Posterior vena cava (tissue), 2 donors: ENCODE results near the gene GLYATL2. TPM values are rescaled to one million over a fixed set of nuclear protein-coding genes. Genes with fewer than 3 reads are reported as not detected.

Source experiments
- DNase-seq: peaks from one replicate; pipeline ENCODE4 v3.0.0-alpha.2; 2020; ENCODE audit warnings: low spot score
- intact Hi-C, 2 donors: fragments of 100-400 bp; cut with DNase I; formaldehyde crosslinking; loops; one replicate each; pipeline versions ENCODE4 v1.14.1 to v1.14.2; 2022 to 2023
- total RNA-seq, 2 donors: library from RNA; stranded (reverse); fragmentation: NEBNext Ultra II Directional; extraction: Animal tissue kit (Norgen Biotek cat#: 25700); gene quantifications; one replicate each; pipeline ENCODE4 v1.2.1, GENCODE V29; 2021
- donor health status: DM: yes; HTN: yes; CAD: no.
- donor health status: DM: yes; HTN: yes; CAD: no.

Gene GLYATL2
- total RNA-seq, 2 donors from 2014 or later: not detected

DNA sequence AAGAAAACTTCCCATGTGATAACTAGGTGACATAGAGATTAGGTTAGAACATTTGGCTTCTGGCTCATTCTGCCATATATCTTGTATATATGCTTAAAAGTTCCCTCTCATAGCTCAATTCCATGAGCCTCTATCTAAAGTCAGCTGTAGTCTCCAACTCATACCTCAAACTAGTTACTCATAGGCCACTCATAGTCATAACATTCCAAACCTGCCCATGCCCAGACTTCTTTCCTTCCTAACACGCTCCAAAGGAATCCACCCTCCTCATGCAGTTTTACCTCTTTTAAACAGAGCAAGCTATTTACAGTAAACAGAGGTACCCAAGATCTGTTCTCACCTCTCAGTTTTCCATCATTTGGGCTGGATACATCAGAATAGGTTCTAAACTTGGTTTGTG lies 39.4 kb downstream of the GLYATL2 start:
- DNase-seq: no peak
- intact Hi-C loops: no loop called here

DNA sequence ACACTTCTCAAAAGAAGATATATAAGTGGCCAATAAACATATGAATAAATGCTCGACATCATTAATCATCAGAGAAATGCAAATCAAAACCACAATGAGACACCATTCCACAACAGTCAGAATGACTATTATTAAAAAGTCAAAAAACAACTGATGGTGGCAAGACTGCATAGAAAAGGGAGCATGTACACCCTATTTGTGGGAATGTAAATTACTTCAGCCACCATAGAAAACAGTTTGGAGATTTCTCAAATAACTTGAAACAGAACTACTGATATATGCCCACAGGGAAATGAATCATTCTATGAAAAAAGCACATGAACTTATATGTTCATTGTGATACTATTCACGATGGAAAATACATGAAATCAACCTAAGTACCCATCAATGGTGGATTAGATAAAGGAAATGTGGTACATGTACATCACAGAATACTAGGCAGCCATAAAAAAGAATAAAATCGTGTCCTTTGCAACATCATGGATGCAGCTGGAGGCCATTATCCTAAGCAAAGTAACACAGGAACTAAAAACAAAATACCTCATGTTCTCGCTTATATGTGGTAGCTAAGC lies 42.4 kb downstream of the GLYATL2 start:
- intact Hi-C loops: no loop called here
- no peak for DNase-seq

DNA sequence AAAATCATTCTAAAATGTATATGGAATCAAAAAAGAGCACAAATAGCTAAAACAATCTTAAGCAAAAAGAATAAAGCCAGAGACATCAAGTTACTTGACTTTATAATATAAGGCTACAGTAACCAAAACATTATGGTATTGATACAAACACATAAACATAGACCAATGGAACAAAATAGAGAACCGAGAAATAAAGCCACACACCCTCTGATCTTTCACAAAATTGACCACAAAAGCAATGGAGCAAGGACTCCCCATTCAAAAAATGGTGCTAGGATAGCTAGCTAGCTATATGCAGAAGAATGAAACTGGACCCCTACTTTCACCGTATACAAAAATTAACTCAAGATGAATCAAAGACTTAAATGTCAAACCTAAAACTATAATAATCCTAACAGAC lies 43.2 kb downstream of the GLYATL2 start:
- intact Hi-C loops: no loop called here
- no peak for DNase-seq

DNA sequence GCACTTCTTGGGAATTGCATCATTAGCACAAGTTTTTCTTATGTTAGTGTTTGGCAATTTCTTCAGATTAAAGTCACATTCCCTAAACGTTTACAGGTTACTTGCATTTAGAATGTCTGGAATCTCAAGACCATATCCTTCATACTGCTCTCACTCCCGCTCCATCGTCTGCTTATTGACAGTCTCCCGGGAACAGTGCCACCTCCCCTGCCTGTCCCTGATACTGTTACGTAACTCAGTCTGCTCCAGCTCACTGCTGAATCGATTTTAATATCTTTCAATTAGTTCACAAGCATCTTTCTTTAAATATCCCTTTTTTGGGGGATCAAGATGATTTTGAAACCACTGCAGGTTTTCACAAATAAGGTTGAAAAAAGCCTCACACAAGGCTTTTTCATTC lies 48.2 kb downstream of the GLYATL2 start:
- intact Hi-C loops: no loop called here
- no peak for DNase-seq

DNA sequence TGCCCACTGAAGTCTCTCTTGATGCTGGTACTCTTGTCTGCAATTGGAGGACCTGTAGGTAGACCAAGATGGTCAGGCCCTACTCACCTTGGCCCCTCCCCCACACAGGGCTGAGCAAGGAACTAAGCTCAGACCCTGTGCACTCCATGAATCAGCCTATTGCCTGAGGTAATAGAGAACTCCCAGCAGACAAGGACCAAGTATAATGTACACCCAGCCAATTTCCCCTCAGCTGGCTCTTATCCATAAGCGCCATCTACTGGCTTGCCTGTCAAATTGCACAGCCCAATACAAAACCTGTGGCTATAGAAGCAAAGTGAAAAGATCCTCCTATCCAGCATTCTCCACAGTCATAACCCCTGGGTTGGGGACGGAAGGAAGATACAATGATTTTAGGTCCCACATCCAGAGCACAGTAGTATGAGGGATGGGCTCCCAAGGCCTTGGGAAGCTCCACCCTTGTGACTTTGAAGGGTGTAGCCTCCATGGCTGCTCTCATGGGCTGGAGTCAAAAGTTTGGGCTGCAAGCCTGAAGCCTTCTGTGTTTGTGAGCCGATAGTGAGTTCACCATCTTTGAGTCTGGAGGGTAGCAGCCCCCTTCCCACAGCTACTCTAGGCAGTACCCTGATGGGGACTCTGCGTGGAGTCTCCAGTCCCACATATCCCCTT lies 56.0 kb downstream of the GLYATL2 start:
- DNase-seq: no peak
- intact Hi-C loops: no loop called here

DNA sequence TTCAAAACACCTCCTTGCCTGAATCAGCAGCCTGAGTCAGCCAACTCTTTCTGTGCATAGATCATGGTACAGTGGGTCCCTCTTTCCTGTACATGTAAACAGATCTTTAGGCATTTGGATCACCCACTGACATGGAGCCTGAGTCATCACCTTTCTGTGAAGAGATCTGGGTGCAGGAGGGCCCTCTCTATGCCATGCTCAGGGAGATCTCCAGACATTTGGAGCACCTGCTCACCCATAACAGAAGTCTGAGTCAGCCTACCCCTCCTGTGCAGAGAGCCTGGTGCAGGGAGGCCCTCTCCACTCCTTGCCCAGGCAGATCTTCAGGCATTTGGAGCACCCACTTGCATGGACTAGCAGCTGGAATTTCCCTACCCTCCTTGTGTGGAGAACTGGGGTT lies 56.6 kb downstream of the GLYATL2 start:
- intact Hi-C loops: no loop called here

DNA sequence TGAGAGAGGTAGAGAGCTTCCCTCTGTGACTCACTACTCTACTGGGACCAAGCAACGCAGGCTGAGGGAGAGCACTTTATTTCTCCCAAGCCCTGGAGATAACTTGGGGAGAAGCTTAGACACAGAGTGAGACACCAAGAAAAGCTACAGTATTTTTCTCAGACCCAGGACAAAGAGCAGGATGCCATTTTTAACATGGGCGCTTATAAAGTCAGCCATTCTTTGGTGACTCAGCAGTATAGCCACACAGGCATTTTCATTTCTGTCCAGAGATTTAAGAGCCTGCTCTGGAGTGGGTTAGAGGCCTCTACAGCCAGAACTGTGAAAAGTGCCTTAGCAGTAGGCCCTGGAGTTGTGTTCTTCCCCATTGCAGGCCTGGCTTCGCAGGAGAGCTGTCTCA lies 57.8 kb downstream of the GLYATL2 start:
- intact Hi-C loops: no loop called here
- no peak for DNase-seq

More for the DNA sequence above, 56.6 kb downstream of the GLYATL2 start:
- DNase-seq: no peak

DNA sequence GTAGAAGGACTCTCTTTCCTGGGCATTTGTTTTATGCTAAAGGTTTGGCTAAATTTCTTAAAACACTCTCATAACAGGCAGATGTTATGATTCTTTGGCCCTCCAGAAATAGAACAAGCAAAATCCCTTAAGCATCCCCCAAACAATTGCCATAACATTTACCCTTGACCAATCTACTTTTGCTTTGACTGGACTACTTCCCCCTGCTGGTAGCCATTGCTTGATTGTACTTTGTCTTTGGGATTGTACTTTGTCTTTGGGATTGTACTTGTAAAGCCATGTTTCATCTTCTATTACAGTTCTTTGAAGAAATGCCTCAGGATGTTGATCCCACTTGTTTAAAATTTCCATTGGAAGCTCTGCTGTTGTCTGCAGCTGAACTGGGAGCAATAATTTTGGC lies 59.5 kb downstream of the GLYATL2 start:
- DNase-seq: no peak
- intact Hi-C loops: no loop called here

Other genes starting within 250 kb of the GLYATL2 start
- 1 to 10 TPM; 1.7 to 2.3 TPM for gene CNTF, start 222.0 kb downstream of the GLYATL2 start, total RNA-seq
- gene GLYAT, start 112.8 kb downstream of the GLYATL2 start, total RNA-seq: not detected
- gene GLYATL1, start 94.8 kb upstream of the GLYATL2 start, total RNA-seq: not detected
- gene GLYATL1B, start 241.6 kb upstream of the GLYATL2 start, total RNA-seq: not detected